LNCaP clone FGC (cell line): ENCODE data around the gene PAPSS1.
"Not testable (repeated sequence)": the region's sequence is repeated elsewhere in the genome, so short reads cannot be mapped to it uniquely, and the experiment has no call there.

ENCODE experiments used
- DNase-seq: peaks from one replicate; pipeline ENCODE4 v3.0.0-alpha.2; 2011; ENCODE audit warnings: low read depth
- H3K4me3 ChIP-seq: 2 replicates; pipeline ENCODE4 v1.5.1; 2011; ENCODE audit warnings: mild to moderate bottlenecking, low read depth, low read length, control low read depth
- CTCF ChIP-seq: IDR thresholded peaks from 2 replicates; pipeline ENCODE4 v1.5.1; 2012; ENCODE audit warnings: mild to moderate bottlenecking; ENCODE audit not compliant: control insufficient read depth, insufficient read depth; ENCODE audit errors: extremely low read depth

The PAPSS1 gene

GRCh38 chr4:107705742-107706556 lies 14.1 kb downstream of the PAPSS1 start:
- no peak overlapping the region for H3K4me3 ChIP-seq
- no peak for TF ChIP-seq CTCF
- DNase-seq: no peak

GRCh38 chr4:107701565-107701964 lies 18.5 kb downstream of the PAPSS1 start:
- no peak overlapping the region for H3K4me3 ChIP-seq
- DNase-seq: no peak
- TF ChIP-seq CTCF: no peak

GRCh38 chr4:107699466-107700206 lies 20.4 kb downstream of the PAPSS1 start:
- no peak for TF ChIP-seq CTCF
- H3K4me3 ChIP-seq: no peak overlapping the region
- peak; percentile 66 for DNase-seq

GRCh38 chr4:107696187-107696586 lies 23.8 kb downstream of the PAPSS1 start:
- not testable (repeated sequence) for H3K4me3 ChIP-seq, DNase-seq

GRCh38 chr4:107693132-107693531 lies 26.9 kb downstream of the PAPSS1 start:
- DNase-seq: no peak
- no peak overlapping the region for H3K4me3 ChIP-seq
- no peak for TF ChIP-seq CTCF

- no peak for DNase-seq
- no peak for TF ChIP-seq CTCF
- H3K4me3 ChIP-seq: no peak overlapping the region
Observed at GRCh38 chr4:107692202-107692601, 27.8 kb downstream of the PAPSS1 start.

- TF ChIP-seq CTCF: no peak
- H3K4me3 ChIP-seq: no peak overlapping the region
- peak; percentile 67 for DNase-seq
Observed at GRCh38 chr4:107691378-107691777, 28.7 kb downstream of the PAPSS1 start.
